HG02798 (cell line): Measurements from ENCODE around the gene CGREF1.
A peak's percentile ranks its signal among the peaks of the same experiment; 100 is the strongest.
"Not testable (repeated sequence)": the region's sequence is repeated elsewhere in the genome, so short reads cannot be mapped to it uniquely, and the experiment has no call there.

ENCODE experiments used
- ATAC-seq: cut with Tn5 transposase; IDR thresholded peaks from one replicate; pipeline ENCODE4 v1.9.1; 2021; ENCODE audit warnings: mild to moderate bottlenecking; ENCODE audit not compliant: unreplicated experiment, poor library complexity

The CGREF1 gene

DNA sequence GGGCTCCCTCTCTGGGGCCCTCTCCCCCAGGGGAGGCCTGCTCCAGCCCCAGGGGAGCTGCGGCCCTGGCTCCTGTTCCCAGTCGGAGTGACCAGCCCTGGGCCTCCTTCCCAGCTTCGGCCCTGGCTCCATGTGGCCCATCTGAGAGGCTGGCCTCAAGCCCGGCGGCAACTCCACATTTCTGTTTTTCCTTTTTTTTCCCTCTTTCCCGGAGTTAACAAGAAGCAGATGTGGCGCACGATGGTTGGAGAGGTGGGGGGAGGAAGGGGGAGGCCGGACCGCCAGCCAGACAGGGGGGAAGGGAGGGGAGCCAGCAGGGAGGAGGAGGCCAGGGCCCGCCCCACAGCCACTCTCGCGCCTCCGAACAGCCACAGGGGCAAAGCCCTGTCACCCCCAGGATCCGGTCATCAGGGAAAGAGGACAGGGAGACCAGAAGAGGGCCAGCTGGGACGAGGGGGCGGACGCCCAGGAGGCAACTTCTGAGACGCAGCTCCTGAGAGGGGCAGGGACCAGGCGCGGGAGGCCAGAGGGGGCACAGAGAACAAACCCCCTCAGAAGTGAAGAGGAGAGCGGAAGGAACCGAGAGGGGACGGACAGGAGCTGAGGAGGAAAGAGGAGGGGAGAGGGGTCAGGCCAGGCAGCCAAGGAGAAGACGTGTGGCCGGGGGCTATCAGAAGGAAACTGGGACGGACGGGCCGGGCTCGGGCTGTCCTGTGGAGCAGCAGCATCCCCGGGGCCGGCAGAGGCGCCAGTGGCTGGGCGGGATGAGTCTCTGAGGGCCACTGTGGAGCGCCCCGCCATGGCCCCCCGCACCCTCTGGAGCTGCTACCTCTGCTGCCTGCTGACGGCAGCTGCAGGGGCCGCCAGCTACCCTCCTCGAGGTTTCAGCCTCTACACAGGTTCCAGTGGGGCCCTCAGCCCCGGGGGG is 40.4 kb downstream of the CGREF1 start, which contains the start of gene EMILIN1:
Gene EMILIN1 (plus strand): TSS at position 349 of the 928 bp plus-strand sequence. CDS start 451 bp downstream, at position 800.
- ATAC-seq, result no peak

DNA sequence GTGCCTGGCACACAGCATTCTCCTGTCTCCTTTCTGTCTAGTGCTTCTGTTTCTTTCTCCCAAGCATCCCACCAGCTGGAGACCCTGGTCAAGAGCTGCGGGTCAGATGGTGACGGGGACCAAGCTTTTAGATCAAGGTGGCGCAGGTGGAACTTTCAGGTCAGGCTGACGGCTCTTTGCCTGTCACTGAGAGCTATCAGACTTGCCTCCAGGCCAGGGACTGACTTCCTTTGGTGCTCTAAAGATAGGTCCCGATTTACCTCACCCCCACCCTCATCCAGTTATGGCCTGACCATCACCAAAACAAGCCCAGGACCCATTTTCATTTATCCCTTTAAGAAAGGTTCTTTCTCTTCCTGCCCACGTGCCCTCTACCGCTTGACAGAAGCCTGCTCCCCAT is 41.7 kb downstream of the CGREF1 start:
- ATAC-seq, result no peak

DNA sequence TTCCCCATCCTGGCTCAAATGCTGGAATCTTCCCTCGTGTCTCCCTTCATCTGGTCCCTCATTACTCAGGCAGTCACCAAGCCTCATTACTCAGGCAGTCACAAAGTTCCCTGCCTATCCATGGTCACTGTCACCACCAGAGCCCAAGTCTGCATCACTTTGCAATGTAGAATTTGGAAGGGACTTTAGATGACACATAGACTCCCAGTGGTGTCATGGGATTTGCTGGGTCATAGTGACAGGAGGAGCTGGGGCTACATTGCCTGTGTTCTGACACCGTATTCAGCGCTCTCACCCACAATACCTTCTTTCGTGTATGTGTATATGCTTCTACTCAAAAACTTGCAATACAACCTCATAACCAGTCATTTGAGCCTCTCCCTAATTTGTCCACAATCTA is 42.6 kb downstream of the CGREF1 start:
- ATAC-seq, result no peak

DNA sequence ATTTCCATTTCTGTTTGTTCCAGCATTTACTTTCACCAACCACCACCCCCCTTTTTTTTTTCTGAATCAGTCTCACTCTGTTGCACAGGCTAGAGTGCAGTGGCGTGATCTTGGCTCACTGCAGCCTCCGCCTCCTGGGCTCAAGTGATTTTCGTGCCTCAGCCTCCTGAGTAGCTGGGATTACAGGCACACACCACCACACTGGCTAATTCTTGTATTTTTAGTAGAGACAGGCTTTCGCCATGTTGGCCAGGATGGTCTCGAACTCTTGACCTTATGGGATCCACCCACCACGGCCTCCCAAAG is 43.4 kb downstream of the CGREF1 start:
- ATAC-seq, result not testable (repeated sequence)

DNA sequence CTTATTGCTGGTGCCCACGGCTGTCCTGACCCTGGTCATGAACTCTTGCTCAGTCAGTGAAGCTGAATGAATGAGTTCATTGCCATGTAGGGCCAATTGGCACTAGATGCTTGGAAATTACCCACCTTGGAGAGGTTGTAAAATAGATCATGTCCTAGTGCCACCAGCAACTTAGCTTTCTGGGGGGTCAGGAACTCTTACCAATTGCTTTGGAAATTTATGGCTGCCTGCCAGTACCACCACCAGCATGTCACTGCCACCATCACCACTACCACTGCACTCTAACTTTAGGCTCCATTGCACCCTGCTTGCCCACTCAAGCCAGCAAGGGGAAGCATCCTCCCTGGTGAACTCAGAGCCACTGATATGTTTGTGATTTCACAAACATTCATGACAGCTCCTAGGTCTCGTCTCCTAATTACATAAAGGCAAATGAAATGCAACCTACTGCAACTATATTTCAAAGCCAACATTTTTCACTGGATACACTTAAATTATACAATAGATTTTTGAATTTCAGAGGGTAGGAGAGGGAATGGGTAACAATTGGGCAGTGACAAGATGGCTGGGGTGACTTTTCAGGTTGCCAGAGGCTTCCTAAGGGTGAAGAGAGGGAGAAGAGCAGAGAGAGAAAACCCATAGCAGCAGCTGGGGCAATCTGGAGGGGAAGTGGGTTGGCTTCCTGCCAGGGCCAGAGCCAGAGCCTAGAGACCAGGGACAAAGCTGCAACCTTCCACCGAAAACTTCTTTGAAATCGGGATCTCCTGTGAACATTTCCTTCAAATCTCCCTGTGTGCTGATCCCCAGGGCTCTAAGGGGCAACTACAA is 44.0 kb downstream of the CGREF1 start:
- ATAC-seq, result no peak

DNA sequence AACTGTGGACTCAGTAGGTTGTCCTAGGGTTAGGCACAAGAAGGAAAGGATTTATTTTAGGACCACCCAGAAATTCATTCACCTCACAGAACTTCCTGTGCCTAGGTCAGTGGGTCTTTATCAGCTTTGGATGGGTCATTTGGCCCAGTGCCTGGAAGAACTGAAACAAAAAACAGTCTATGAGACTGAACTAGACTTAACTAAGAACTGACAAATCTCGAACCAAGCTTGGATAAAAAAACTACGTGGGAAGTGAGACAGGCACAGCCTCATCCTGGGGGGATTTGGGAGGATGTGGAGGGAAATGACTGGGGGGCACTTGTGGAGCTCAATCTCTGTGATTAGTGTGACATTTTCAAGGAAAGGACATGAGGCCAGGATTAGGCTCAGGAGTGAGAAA is 45.1 kb downstream of the CGREF1 start:
- ATAC-seq, result no peak

DNA sequence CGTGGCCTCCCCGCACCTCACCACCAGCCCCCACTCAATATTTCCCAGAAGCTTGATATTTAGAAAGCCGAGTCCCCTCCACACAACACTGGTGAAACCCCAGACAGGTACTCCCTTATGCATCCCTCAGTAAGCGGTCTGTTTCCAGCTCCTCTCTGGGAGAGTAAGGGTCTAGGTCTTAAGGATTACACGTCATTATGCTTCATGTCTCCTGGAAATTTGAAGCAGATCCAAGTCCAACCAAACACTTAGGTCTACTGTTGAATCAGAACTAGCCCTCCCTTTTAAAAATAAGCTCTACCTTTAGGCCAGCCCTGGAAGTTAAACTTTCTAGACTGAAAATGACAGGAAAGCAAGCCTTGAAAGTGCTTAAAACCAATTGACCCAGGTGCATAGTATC is 46.0 kb downstream of the CGREF1 start:
- ATAC-seq, result no peak

DNA sequence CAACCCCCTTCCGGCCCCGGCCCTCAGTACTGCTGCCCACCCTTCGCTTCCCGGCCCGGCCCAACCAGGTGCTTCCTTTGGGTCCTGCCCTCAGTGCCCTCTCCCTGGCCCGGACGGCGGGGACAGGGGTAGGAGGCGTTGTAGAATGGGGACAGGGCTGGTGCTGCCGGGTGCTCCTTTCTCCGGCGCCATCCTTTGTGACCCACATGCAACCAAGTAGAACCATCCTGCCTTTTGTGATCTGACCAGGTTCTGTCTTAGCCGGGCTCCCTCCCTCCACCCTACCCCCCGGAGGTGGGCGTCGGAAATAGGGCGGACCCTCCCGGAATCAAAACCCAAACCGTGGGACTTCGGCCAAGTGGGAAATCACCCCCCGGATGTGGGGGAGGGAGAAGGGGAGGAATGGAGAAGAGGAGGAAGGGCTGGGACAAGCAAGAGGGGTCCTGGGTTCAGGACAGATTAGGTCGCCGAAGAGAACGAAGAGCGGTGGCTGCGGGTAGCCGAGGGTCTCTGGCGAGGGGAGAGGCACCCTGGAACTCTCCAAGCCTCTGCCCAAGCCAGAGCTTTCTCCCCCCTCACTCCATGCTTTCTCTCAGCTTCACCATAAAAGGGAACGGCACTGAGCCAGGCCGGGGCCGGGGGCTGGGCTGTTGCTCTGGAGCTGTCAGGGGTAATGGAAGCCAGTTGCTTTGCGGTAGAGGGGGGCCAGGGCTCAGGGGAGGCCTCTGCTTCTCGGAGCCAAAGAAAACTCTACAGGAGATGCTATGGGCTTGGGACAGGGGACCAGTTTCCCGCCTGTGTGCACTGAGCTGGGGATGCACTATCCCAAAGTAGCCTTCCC is 46.7 kb downstream of the CGREF1 start:
- no peak for ATAC-seq

DNA sequence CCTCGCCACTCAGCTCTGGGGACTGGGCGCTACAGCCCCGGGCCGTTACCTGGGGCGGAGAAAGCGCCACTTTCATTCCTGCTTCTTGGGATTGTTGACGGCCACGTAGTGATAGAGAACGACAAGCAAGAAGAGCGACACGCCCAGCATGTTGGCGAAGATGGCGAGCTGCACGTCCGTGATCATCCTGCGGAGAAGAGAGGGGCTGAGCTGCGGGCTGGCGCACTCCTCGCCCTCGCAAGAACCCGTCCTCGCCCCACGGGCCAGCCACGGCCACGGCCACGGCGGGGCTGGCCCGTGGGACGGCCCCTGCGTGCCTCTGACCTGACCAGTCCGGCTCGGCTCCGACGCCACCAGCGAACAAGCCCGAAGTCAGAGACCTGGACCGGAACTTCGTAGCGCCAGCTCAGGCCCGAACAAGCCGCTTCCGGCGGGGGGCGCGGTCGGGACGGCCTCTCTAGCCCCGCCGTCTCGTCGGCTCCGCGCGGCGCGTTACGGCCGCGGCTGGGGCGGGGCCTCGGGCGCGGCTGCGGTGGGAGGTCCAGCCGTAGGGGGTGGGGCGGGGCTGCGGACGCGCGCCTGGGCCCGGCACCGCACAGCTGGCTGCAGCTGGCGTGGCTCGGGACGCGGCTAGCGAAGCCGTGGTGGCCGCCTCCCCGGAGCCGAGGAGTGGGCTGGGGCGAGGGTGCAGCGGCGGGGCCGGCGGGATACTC is 47.5 kb downstream of the CGREF1 start, which contains the start of gene OST4:
Gene OST4 (minus strand): TSS at position 378 of the 713 bp plus-strand sequence.
- peak; percentile 93 for ATAC-seq

DNA sequence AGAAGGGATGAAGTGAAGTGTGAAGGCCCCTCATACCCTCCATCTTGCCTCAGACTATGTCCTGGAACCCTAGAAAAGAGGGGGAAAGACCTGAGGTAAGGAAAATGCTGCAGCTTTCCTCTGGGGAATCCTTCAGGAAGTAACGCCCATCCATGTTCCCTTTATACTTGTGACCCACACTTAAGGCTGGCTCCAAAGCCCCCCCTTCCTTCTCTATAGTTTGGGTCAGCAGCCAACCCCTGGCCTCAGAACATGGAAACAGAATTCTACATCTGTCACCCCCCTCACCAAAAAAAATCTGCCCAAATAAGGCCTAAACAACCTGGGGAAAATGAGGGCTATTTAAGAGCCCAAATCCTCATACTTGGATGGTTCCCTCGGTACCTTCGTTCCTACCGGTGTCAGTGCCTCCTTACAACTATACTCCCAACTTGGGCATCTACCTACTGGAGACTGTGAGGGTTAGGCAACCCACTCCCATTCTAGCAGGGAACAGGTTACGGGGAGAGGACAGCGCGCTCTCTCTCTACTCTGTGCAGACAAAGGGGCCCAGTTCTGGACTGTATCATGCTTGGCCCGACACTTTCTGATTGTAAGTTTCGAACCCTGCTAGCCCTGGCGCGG is 48.2 kb downstream of the CGREF1 start:
- no peak for ATAC-seq

DNA sequence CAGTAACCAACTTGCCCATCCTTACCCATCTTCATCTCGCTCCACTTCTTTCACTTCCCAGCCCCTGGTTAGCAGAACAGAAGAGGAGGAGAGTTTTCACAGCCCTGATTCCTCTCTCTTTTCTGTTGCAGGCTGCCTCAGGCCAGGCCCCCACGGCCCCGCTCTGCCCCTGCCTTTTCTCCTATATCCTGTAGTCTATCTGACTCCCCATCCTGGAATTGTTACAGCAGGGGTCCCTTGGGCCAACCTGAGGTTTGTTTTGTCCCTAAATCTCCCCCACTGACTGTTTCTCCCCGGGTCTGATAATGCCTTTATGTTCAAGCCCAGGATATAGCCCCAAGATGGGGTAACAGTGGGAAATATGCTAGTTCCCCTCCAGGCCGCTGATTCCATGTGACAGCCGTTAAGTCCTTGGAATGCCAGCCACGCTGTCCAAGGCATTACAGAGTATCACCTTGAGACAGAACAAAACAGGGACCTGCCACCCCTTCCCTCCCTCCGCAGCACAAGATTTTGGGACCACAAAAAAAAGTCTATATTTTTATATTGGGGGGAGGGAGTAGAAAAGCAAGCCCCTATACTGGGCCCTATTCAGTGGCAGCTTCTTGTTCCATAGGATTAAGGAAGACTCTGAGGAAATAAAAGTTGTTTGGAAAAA is 48.8 kb downstream of the CGREF1 start:
- no peak for ATAC-seq

DNA sequence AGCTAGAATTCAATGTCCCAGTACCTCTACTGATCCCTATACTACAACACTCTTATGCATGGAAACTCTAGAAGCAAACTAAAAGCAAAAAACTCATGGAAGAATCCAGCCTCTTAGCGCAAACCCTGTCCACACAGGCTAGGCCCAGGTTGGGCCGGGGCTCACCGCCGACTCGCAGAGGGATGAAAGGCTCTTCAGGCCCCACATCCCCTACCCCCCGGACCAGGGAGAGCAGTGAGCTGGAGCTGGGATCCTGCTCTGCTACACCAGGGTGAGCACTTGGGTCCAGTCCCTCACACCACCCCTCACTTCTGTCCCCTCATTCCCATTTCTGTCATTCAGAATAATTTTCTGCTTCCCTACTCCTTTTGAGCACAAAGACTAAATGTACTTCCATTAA is 49.5 kb downstream of the CGREF1 start:
- ATAC-seq, result no peak

DNA sequence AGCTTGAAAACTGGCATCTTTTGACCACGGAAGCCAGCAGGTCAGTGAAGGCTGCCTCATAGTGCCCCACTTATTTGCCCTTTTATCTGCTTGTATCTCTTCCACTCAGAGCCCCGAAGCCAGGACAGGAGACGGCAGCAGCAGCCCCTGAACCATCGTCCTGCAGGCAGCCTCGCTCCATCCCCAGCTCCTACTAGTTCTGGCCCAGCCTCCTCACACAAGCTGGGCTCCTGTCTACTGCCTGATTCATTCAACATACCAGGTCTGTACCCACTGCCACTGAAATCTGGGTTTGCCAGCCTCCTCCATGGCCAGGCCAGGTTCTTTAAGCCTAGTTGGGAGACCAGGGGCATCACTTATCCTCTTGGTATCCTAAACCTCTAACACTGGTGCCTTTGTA is 51.5 kb downstream of the CGREF1 start:
- ATAC-seq, result no peak

DNA sequence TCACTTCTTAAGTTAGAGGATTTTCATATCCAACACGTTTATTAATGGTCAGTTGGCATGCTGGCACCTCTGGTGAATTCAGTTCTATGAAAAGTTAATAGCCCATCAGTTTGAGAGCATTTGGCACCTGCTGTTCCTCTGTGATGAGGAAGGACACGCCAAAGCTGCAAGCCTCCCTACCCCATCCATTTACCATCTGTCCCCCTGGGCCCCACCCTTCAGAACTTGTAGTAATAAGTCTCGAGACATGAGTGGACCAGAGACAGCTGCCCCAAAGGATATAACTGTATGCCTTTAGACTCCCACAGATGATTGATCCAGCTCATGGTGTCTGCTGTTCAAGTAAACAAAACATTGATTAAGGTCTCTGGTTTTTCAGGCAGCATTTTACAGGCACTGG is 53.8 kb downstream of the CGREF1 start:
- no peak for ATAC-seq

DNA sequence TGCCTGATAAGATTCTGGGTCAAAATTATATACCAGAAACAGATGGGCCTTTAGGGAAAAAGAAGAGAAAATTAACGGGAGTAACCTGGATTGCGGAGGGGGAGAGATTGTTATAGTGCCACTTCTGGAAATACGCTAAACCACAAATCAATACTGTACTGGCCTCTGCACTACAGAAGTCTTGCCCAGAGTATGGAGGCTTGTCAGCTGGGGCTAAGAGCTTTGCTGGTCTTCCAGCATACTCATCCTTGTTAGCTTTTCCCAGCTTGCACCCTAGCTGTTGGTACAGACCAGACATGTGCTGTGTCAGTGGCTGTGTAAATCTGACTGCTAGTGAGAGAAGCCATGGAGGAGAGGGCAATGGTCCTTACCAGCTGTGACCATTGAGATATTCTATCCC is 58.6 kb downstream of the CGREF1 start:
- no peak for ATAC-seq

DNA sequence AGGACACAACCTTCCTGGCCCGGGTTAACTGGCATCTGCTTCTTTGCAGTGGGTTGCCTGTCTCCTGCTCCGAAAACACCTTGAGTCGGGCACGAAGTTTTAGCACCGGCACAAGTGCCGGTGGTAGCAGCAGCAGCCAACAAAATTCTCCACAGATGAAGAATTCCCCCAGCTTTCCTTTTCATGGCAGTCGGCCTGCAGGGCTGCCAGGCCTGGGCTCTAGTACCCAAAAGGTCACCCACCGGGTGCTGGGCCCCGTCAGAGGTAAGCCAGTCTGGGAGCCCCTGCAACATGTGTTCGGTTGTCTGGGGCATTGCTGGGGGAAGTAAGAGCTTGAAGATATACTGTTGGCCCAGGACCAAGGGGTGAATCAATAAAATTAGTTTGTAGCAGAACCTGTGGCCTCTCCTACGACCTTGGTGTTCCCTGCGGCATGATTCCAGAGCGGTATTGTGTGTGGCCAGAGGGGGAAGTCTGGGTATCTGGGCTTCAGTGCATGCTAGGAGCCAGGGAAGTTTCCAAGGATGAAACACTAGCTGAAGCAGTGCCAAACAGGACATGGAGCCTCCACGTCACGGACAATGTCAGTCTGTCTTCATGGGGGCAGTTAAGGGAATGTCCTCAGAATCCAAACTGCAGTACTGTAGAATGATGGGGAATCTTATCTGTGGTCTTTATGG is 59.6 kb downstream of the CGREF1 start:
- no peak for ATAC-seq

DNA sequence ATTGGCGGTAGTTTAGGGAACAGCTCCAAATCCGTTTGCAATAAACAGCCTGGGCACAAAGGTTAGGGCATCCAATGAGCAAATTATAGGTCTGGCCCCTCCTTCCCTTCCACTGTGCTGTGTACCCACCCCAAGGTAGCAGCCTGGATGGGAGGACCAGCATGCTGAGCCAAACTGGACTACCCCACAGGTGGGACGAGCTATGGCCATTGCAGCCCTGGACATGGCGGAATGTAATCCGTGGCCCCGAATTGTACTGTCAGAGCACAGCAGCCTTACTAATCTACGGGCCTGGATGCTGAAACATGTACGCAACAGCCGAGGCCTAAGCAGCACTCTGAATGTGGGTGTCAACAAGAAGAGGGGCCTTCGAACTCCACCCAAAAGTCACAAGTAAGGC is 60.7 kb downstream of the CGREF1 start:
- ATAC-seq, result no peak

DNA sequence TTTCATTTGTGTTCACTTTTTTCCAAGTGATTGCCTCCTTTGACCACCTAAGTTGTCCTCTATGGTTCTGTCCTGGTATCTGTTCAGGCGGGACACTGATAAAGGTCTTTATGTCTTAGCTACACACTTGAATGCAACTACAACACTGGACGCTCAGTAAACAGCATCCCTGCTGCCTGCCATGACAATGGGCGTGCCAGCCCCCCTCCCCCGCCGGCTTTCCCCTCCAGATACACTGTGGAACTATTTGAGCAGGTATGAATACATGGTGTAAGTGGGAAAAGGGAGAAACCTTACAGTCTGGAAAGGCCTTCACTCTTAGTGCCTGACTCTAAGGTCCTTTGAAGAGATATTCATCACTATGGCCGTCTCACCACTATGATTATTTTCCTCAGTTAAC is 61.7 kb downstream of the CGREF1 start:
- no peak for ATAC-seq
